ENCODE results near the gene FBN2. TPM values are rescaled to one million over a fixed set of nuclear protein-coding genes. Genes with fewer than 3 reads are reported as not detected.
A peak's percentile ranks its signal among the peaks of the same experiment; 100 is the strongest.

Gene FBN2
- total RNA-seq, 1 experiment from 2014 or later: 0.22 TPM

- Histone ChIP-seq H3K27ac (no peak overlapping the region), H3K27me3 (ENCODE audit: insufficient read depth, low read depth) (no peaks in the 10 kb centered on the region), H3K9me3 (ENCODE audit: insufficient read depth, low read depth) (peaks cover 3% of the 10 kb centered on the region; the same call in 1 of the 2 replicates), H3K4me2 (no peak overlapping the region), H3K9me2 (ENCODE audit: insufficient read depth) (no peaks in the 10 kb centered on the region), H3K79me2 (ENCODE audit: low read depth) (no peaks in the 10 kb centered on the region), H3K36me3 (ENCODE audit: low read depth) (no peaks in the 10 kb centered on the region), H3K4me3 (no peak overlapping the region), H3F3A (ENCODE audit: insufficient read depth, low read depth) (no peaks in the 10 kb centered on the region), H4K20me1 (ENCODE audit: insufficient read depth) (no peaks in the 10 kb centered on the region), H3K4me1 (replicated peaks; ENCODE audit: insufficient read depth) (no peaks in the 10 kb centered on the region), H2AFZ (peak overlapping the region; percentile 62)
- intact Hi-C loops (cut with micrococcal nuclease; ENCODE audit: unreplicated experiment): no loop called here
- TF ChIP-seq CTCF (conservative IDR thresholded peaks at IDR 0.05) (no peak), EZH2 (IDR thresholded peaks at IDR 0.05; ENCODE audit: low read depth) (no peak)
- POLR2A ChIA-PET (ENCODE audit: unreplicated experiment): no interaction called here
- no TSS peak for BruUV-seq (replicated peaks)
- CTCF ChIA-PET: no interaction called here
- peak in 1 of 2 experiments; percentile 36 for DNase-seq
Measured at GRCh38 chr5:128315671-128316070, 222.4 kb downstream of the FBN2 start.

- intact Hi-C loops (cut with micrococcal nuclease; ENCODE audit: unreplicated experiment): no loop called here
Measured at GRCh38 chr5:128305341-128305740, 232.7 kb downstream of the FBN2 start.

GRCh38 chr5:128304791-128305190 lies 233.3 kb downstream of the FBN2 start:
- Histone ChIP-seq H2AFZ (no peak overlapping the region), H3K4me2 (no peak overlapping the region), H3K36me3 (ENCODE audit: low read depth) (no peaks in the 10 kb centered on the region), H3K27ac (no peak overlapping the region), H3K9me3 (ENCODE audit: insufficient read depth, low read depth) (0 out of 2 replicates have a peak, but pooled peaks cover 2% of the 10 kb centered on the region), H3K4me3 (no peak overlapping the region), H3K9me2 (ENCODE audit: insufficient read depth) (no peaks in the 10 kb centered on the region; the same call in 1 of the 2 replicates), H3K4me1 (replicated peaks; ENCODE audit: insufficient read depth) (no peaks in the 10 kb centered on the region), H3K27me3 (ENCODE audit: insufficient read depth, low read depth) (no peaks in the 10 kb centered on the region), H3F3A (ENCODE audit: insufficient read depth, low read depth) (no peaks in the 10 kb centered on the region), H4K20me1 (ENCODE audit: insufficient read depth) (no peaks in the 10 kb centered on the region), H3K79me2 (ENCODE audit: low read depth) (no peaks in the 10 kb centered on the region)
- ChIA-PET CTCF (no interaction called here), POLR2A (ENCODE audit: unreplicated experiment) (no interaction called here)
- no peak for DNase-seq
- intact Hi-C loops (cut with micrococcal nuclease; ENCODE audit: unreplicated experiment): no loop called here
- BruUV-seq (replicated peaks): no TSS peak
- TF ChIP-seq EZH2 (IDR thresholded peaks at IDR 0.05; ENCODE audit: low read depth) (no peak), CTCF (conservative IDR thresholded peaks at IDR 0.05) (no peak)

More at GRCh38 chr5:128305341-128305740, 232.7 kb downstream of the FBN2 start:
- Histone ChIP-seq H3K9me3 (ENCODE audit: insufficient read depth, low read depth) (0 out of 2 replicates have a peak, but pooled peaks cover 2% of the 10 kb centered on the region), H3K79me2 (ENCODE audit: low read depth) (no peaks in the 10 kb centered on the region), H3F3A (ENCODE audit: insufficient read depth, low read depth) (no peaks in the 10 kb centered on the region), H2AFZ (no peak overlapping the region), H4K20me1 (ENCODE audit: insufficient read depth) (no peaks in the 10 kb centered on the region), H3K4me1 (replicated peaks; ENCODE audit: insufficient read depth) (no peaks in the 10 kb centered on the region), H3K27me3 (ENCODE audit: insufficient read depth, low read depth) (no peaks in the 10 kb centered on the region), H3K4me3 (no peak overlapping the region), H3K27ac (no peak overlapping the region), H3K4me2 (no peak overlapping the region), H3K9me2 (ENCODE audit: insufficient read depth) (no peaks in the 10 kb centered on the region; the same call in 1 of the 2 replicates), H3K36me3 (ENCODE audit: low read depth) (no peaks in the 10 kb centered on the region)
- TF ChIP-seq CTCF (conservative IDR thresholded peaks at IDR 0.05) (no peak), EZH2 (IDR thresholded peaks at IDR 0.05; ENCODE audit: low read depth) (no peak)
- no TSS peak for BruUV-seq (replicated peaks)
- DNase-seq: no peak
- ChIA-PET POLR2A (ENCODE audit: unreplicated experiment) (no interaction called here), CTCF (no interaction called here)
